Renal cortex interstitium (tissue), 11 donors: ENCODE data around the gene LMO3. TPM values are rescaled to one million over a fixed set of nuclear protein-coding genes. Genes with fewer than 3 reads are reported as not detected.
"Not testable (repeated sequence)": the region's sequence is repeated elsewhere in the genome, so short reads cannot be mapped to it uniquely, and the experiment has no call there.

Experiments
- DNase-seq, 11 donors: peaks; one replicate each; pipeline ENCODE4 v3.0.0-alpha.2; 2013; ENCODE audit warnings: low read depth in 9 of 11, low spot score in 4 of 11; ENCODE audit errors: extremely low read depth in 1 of 11
- polyA plus RNA-seq, 3 donors: library from polyadenylated mRNA; unstranded; fragments of 120-200 nt; gene quantifications; one replicate each; pipeline ENCODE4 v1.2.1, GENCODE V29; 2013; ENCODE audit not compliant: insufficient read length in 3 of 3

Gene LMO3
- polyA plus RNA-seq, 3 donors: 1.5 to 2.0 (median 2.0) TPM

GRCh38 chr12:16563504-16563903 lies 42.5 kb downstream of the LMO3 start:
- no peak for DNase-seq

- DNase-seq: no peak
Observed at GRCh38 chr12:16562921-16563320, 43.0 kb downstream of the LMO3 start.

- DNase-seq: peak in 4 of 11 donors; percentile 4 to 26 (median 12)
Observed at GRCh38 chr12:16562435-16562834, 43.5 kb downstream of the LMO3 start.

- no peak for DNase-seq
Observed at GRCh38 chr12:16560273-16560672, 45.7 kb downstream of the LMO3 start.

- DNase-seq: no peak
Observed at GRCh38 chr12:16555630-16556029, 50.3 kb downstream of the LMO3 start.

- no peak for DNase-seq
Observed at GRCh38 chr12:16553457-16553856, 52.5 kb downstream of the LMO3 start.

- DNase-seq: no peak
Observed at GRCh38 chr12:16552301-16552700, 53.7 kb downstream of the LMO3 start.

GRCh38 chr12:16545836-16546235 lies 60.1 kb downstream of the LMO3 start:
- DNase-seq: no peak

GRCh38 chr12:16542586-16542985 lies 63.4 kb downstream of the LMO3 start:
- DNase-seq: no peak

- DNase-seq: not testable (repeated sequence)
Observed at GRCh38 chr12:16537652-16538051, 68.3 kb downstream of the LMO3 start.

GRCh38 chr12:16531621-16532020 lies 74.3 kb downstream of the LMO3 start:
- DNase-seq: peak in 1 of 11 donors; percentile 2

- no peak for DNase-seq
Observed at GRCh38 chr12:16530268-16530850, 75.6 kb downstream of the LMO3 start.

GRCh38 chr12:16526693-16527092 lies 79.3 kb downstream of the LMO3 start:
- no peak for DNase-seq

GRCh38 chr12:16524378-16524777 lies 81.6 kb downstream of the LMO3 start:
- peak in 3 of 11 donors; percentile 2 to 22 (median 8) for DNase-seq

GRCh38 chr12:16523951-16524331 lies 82.0 kb downstream of the LMO3 start:
- no peak for DNase-seq

- no peak for DNase-seq
Observed at GRCh38 chr12:16523284-16523950, 82.5 kb downstream of the LMO3 start.

GRCh38 chr12:16520328-16520727 lies 85.6 kb downstream of the LMO3 start:
- no peak for DNase-seq

- no peak for DNase-seq
Observed at GRCh38 chr12:16515666-16516065, 90.3 kb downstream of the LMO3 start.

- DNase-seq: no peak
Observed at GRCh38 chr12:16513231-16513630, 92.7 kb downstream of the LMO3 start.

GRCh38 chr12:16509411-16509810 lies 96.6 kb downstream of the LMO3 start:
- DNase-seq: no peak

- DNase-seq: no peak
Observed at GRCh38 chr12:16506394-16506793, 99.6 kb downstream of the LMO3 start.
